HG03159 (cell line): ENCODE results near the gene DLGAP5.
A peak's percentile ranks its signal among the peaks of the same experiment; 100 is the strongest.

Source experiments
- ATAC-seq: cut with Tn5 transposase; IDR thresholded peaks from one replicate; pipeline ENCODE4 v1.9.1; 2021; ENCODE audit warnings: mild to moderate bottlenecking, moderate library complexity; ENCODE audit not compliant: unreplicated experiment

The DLGAP5 gene

DNA sequence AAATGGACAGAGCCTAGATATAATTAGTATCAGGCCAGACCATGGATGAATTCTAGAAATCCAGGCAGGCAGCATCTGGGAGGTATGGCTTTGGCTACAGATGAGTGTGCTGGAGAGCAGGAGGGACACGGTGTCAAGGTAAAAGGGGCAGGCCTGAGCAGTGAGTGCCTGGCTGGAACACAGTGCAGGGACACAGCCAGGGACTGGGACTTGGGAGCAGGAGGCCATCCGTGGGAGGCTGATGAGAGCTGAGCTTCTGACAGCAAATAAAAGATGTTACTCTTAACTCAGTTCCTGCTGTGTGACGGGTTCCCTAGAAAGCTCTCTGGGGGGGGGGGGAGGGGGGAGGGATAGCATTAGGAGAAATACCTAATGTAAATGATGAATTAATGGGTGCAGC is 75.9 kb downstream of the DLGAP5 start:
- ATAC-seq, result no peak

DNA sequence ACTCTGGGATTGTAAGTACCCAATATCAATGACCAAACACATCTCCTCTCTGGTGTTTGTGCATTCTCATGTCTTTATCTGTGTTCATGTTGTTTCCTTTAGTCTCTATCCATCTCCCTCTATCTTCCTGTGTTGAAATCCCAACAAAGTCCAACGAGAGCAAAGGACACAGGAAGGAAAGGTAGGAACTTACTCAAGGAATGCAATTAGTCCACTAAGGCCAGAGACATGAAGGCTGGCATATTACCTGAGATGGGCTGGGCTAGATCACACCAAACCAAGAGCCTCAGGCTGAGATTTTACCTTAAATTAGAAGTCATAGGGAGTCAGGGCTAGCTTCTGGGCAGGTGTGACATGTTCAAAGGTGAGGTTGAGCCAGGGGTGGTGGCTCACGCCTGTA is 76.7 kb downstream of the DLGAP5 start:
- no peak for ATAC-seq

DNA sequence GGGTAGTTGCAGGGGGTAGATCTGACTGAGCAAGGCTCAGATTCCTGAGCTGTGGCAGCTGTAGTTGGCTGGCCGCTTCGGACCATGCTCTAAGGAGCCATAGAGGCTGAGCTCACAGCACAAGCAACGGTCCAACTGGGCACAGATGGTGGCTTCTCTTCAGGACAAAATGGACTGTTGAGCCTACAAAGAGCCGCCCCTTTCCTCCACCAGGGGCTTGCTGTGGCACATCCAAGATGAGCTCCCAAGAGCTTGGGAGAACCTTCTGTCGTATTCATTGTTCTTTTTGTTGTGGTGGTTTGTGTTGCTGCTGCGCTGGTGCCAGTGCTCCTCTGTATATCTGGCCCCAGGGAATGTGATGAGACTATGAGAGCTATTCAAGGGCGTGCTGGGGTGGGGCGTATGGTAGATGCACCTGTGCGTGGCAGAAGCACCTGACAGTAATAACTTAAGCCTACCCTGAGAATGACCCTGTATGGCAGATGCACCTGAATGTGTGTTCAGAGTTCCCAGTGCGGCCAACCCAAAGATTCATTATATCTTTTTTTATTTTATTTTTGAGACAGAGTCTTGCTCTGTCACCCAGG is 80.2 kb downstream of the DLGAP5 start:
- no peak for ATAC-seq

DNA sequence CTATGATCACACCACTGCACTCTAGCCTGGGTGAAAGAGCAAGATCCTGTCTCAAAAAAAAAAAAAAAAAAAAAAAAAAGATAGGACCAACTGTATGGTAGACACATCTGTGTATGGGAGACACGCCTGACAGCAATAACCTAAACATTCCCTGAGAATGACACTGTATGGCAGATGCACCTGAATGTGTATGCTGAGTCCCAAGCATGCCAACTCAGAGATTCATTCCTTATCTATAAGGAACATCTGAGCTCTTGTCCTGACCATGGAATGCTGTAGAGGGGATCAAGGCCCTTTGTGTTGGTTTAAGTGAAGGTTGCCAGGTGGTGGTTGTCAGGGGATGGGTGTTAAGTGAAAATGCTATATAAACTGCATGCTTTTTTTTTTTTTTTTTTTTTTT is 81.5 kb downstream of the DLGAP5 start:
- ATAC-seq, result no peak

DNA sequence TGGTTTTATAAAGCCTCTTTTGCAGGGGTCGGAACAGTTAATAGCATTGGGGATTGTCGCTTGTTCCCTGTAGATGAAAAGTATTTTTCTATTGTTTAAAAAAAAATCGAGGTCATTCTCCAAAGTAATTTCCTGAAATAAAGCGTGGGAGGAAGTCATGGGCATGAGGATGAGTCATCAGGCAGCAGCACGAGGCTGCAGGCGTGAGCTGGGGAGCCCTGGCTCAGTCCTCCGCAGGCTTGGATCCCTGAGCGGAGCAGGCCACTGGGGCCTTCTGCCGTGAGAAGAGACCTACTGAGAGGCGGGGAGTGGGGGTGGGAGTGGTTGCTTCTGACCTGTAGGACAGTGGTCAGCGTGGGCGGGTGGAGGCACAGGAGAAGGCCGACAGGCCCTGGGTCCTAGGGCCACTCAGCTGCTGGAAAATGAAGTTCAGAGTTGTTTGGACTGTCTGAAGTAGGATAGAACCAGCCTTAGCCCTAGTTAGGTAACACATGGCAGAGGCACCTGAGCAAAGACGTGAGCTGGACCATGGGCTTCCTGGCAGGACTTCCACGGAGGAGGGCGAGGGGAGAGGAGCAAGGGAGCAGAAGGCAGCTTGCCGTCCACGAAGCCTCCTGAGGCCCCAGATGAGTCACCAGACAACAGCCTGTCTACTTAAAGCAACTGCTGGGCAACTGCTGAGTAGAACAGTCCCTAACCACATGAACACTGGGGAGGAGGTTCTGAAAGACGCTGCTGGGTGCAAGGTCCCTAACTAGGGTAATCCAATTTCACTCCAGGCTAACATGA is 83.4 kb downstream of the DLGAP5 start:
- ATAC-seq, result no peak

DNA sequence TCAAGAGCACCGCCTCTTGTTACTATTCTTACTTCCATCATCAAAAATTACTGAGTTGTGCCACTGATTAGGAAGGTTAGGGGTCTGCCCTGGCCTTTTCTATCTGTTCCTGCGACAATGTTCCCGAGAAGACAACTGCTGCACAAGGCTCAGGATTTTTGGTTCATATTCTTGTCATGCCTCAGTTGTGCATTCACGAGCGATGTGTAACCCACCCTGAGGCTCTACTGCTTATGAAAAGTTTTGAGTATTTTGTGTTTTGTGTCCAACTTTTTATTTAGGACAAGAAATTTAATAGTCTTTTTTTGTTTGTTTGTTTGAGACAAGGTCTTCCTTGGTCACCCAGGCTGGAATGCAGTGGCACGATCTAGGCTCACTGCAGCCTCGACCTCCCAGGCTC is 85.4 kb downstream of the DLGAP5 start:
- no peak for ATAC-seq

DNA sequence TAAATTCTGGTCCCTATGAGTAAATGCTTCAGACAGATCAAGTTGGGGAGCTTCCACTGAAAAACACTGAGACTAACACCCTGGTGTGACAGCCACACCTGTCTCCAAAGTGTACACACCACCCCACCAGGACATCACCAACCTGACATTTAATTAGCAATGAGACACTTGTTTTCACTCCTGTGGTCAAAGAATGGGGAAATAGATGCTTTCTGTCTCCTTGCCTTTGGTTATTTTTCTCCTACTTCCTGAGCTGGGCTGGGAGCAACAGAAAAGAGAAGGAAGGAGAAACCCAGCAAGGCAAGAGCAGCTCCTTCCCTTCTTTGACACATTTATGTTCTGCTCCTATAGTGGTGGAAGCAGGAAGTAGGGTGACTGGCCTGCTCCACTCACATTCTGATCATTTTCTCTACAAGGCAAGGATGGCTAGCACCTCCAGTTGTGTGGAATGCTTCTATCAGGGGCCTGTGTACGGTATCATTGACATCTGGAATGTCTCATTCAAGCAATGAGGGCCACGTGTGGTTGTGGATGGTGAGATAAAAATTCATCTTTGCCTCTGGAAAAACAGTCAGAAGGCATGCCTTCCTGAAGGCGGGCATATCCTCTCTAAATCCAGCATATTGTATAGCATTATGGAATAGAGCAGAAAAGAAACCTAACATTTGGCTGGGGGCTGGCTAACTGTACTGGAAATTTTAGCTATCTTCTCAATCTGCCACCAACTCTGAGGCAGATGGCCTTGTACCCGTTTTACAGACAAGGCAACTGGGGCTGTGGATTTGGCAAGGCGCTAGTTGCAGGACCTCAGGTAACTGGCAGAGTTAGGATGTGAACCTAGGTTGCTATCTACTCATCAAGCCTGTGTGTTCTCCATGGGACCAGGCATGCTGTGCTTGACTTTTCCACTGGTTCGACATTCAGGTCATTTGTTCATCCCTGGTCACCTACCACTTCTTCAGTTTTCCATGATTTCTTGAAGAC is 87.1 kb downstream of the DLGAP5 start:
- ATAC-seq, result no peak

DNA sequence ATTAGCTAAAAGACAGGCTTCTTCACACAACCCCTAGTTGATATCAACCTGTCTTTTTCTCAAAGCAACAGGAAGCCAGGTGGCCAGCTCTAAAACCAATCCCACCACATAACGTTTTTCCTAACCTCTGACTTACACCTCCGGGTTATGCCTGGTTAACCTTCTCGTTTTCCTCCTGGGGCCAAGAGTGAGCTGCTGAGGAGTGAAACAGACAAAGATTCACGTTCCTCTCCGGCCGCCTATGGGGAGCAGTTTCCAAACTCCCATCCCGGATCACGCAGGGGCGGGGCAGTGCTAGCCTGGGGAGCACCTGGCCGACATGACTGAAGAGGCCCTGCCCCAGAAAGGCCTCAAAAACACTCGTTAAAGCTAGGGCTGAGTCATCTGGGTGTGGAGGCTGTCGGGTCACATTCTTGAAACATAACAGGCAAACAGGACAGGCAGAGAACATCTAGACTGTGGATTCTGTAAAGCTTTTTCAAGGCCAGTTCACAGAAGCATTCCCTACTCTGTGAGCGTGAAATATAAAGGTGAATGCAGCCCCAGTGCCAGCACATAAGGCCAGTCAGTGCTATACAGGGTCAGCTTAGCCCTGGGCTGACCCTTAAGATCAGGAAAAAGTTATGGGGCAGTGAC is 88.3 kb downstream of the DLGAP5 start:
- ATAC-seq, result peak; percentile 30

DNA sequence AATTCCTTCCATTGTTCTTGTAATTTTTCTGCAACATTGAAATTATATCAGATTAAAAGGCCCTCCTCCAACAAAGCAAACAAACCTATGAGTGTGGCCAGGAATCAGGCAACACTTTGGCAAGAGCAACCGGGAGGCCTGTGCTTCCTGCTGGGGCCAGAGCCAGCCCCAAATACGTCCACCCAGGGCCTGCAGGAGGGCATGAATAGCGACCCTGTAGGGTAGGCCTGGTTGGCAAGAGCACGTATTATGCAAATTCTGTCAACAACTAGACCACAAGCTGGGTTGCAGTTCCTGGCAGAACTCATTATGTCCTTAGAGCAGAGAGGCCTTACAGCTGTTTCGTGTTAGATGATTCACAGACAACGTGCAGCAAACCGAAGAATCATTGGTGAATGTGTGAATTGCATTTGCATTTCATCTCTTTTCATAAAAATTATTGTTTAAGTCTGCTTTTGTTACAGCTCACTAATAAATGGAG is 89.2 kb downstream of the DLGAP5 start:
- ATAC-seq, result peak; percentile 71

DNA sequence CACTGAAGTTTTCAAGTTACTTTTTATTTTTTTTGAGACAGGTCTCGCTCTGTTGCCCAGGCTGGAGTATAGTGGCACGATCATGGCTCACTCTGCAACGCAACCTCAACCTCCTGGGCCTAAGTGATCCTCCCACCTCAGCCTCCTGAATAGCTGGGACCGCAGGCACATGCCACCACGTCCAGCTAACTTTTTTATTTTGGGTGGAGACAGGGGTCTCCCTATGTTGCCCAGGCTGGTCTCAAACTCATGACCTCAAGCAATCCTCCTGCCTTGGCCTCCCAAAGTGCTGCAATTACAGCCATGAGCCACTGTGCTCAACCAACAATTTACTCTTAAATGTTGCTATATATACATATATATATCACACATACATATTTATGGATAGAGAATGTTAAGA is 89.7 kb downstream of the DLGAP5 start:
- no peak for ATAC-seq

DNA sequence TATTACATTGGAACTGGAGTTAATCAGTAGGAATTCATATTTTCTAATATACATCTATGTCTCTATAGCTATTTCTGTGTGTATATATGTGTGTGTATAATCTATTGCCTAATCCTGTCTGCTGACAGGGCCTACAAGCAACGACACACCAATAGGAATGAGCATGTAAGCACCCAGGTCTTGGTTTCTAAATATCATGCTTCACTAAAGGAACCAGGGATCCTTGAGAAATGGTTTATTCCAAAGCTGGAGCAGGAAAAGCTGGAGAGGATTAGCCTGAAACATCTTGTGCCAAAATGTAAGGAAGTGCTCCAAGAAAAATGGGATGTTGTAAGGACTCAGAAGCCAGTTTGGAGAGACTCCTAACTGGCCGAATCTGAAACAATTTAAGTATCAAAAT is 91.6 kb downstream of the DLGAP5 start:
- no peak for ATAC-seq

DNA sequence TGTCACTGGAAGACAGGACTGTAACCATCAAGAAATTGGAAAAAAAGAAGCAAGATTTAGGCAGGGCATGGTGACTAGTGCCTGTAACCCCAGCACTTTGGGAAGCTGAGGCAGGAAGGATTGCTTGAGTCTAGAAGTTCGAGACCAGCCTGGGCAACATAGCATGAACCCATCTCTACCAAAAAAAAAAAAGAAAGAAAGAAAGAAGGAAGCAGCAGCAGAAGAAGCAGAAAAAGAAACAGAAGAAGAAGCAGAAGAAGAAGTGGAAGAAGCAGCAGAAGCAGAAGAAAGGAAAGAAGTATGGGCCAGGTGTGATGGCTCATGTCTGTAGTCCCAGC is 92.9 kb downstream of the DLGAP5 start:
- no peak for ATAC-seq
